Calu3 (cell line): ENCODE data around the gene MRM3. TPM values are rescaled to one million over a fixed set of nuclear protein-coding genes. Genes with fewer than 3 reads are reported as not detected.

Experiments
- BruUV-seq: library from RNA; stranded (reverse); fragments of 400-500 nt; replicated peaks from 2 replicates; lab custom pipeline; 2021; lab: Mats Ljungman, UMichigan
- CTCF ChIA-PET: fragments of 300-600 bp; sonication (Branson Sonifier 250); formaldehyde crosslinking; loops from one replicate; lab custom pipeline; 2022; ENCODE audit warnings: antibody characterized with exemption; lab: Charles Lee
- DNase-seq: peaks from one replicate; pipeline ENCODE4 v3.0.0; 2022
- H3K27ac Mint-ChIP-seq: one replicate; pipeline ENCODE4 v1.8.0; 2022; ENCODE audit warnings: mixed read lengths; ENCODE audit not compliant: unreplicated experiment
- H3K27me3 Mint-ChIP-seq: one replicate; pipeline ENCODE4 v1.8.0; 2022; ENCODE audit warnings: mixed read lengths; ENCODE audit not compliant: unreplicated experiment
- H3K36me3 Mint-ChIP-seq: one replicate; pipeline ENCODE4 v1.8.0; 2022; ENCODE audit warnings: mild to moderate bottlenecking, moderate library complexity, mixed read lengths; ENCODE audit not compliant: insufficient read depth, unreplicated experiment
- H3K4me1 Mint-ChIP-seq: one replicate; pipeline ENCODE4 v1.8.0; 2022; ENCODE audit warnings: mild to moderate bottlenecking, low read depth, mixed read lengths; ENCODE audit not compliant: unreplicated experiment
- H3K4me3 Mint-ChIP-seq: one replicate; pipeline ENCODE4 v1.8.0; 2022; ENCODE audit warnings: mild to moderate bottlenecking, low read depth, moderate library complexity, mixed read lengths; ENCODE audit not compliant: unreplicated experiment
- H3K9me3 Mint-ChIP-seq: one replicate; pipeline ENCODE4 v1.8.0; 2022; ENCODE audit warnings: low read depth, mixed read lengths; ENCODE audit not compliant: unreplicated experiment
- intact Hi-C: fragments of 100-400 bp; cut with micrococcal nuclease; formaldehyde crosslinking; loops from one replicate; pipeline ENCODE4 v1.10.0; 2022; ENCODE audit not compliant: unreplicated experiment
- total RNA-seq: library from RNA; stranded (reverse); gene quantifications from 2 replicates; pipeline ENCODE4 v1.2.3, GENCODE V29; 2022
- TF ChIP-seq, protein P1 (sequence below): fragments of 200-600 bp; IDR thresholded peaks from one replicate; pipeline ENCODE4 v1.8.0; 2022; ENCODE audit warnings: antibody characterized with exemption; ENCODE audit not compliant: unreplicated experiment

The MRM3 gene
- total RNA-seq, 1 experiment from 2014 or later = 15.0 TPM

- CTCF ChIA-PET = no interaction called here
- H3K36me3 Mint-ChIP-seq = no peaks in the 10 kb centered on the region
- no peaks in the 10 kb centered on the region for H3K4me1 Mint-ChIP-seq
Observed at GRCh38 chr17:836151-836550, 54.0 kb downstream of the MRM3 start.

GRCh38 chr17:838486-838885 lies 56.3 kb downstream of the MRM3 start:
- CTCF ChIA-PET = no interaction called here
- TF ChIP-seq, protein P1, sequence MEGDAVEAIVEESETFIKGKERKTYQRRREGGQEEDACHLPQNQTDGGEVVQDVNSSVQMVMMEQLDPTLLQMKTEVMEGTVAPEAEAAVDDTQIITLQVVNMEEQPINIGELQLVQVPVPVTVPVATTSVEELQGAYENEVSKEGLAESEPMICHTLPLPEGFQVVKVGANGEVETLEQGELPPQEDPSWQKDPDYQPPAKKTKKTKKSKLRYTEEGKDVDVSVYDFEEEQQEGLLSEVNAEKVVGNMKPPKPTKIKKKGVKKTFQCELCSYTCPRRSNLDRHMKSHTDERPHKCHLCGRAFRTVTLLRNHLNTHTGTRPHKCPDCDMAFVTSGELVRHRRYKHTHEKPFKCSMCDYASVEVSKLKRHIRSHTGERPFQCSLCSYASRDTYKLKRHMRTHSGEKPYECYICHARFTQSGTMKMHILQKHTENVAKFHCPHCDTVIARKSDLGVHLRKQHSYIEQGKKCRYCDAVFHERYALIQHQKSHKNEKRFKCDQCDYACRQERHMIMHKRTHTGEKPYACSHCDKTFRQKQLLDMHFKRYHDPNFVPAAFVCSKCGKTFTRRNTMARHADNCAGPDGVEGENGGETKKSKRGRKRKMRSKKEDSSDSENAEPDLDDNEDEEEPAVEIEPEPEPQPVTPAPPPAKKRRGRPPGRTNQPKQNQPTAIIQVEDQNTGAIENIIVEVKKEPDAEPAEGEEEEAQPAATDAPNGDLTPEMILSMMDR = no peak
- BruUV-seq = no TSS peak
- intact Hi-C loops = no loop called here
- H3K4me3 Mint-ChIP-seq = no peak overlapping the region
- no peaks in the 10 kb centered on the region for H3K4me1 Mint-ChIP-seq
- DNase-seq = no peak
- no peak overlapping the region for H3K27ac Mint-ChIP-seq
- no peaks in the 10 kb centered on the region for H3K9me3 Mint-ChIP-seq
- peaks cover 11% of the 10 kb centered on the region for H3K27me3 Mint-ChIP-seq
- H3K36me3 Mint-ChIP-seq = no peaks in the 10 kb centered on the region

More at GRCh38 chr17:836151-836550, 54.0 kb downstream of the MRM3 start:
- no peak for DNase-seq
- Mint-ChIP-seq H3K27me3 (peaks cover 11% of the 10 kb centered on the region), H3K4me3 (no peak overlapping the region), H3K27ac (no peak overlapping the region), H3K9me3 (no peaks in the 10 kb centered on the region)
- TF ChIP-seq, protein P1 = no peak
- BruUV-seq = no TSS peak
- intact Hi-C loops = no loop called here

DNA sequence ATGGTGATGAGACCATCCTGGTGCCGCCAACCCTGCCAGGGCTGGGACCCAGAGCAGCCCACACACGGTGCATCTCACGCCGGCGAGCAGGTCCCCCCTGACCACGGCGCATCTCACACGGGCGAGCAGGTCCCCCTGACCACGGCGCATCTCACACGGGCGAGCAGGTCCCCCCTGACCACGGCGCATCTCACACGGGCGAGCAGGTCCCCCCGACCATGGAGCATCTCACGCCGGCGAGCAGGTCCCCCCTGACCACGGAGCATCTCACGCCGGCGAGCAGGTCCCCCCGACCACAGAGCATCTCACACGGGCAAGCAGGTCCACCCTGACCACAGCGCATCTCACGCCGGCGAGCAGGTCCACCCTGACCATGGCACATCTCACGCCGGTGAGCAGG lies 59.2 kb downstream of the MRM3 start:
- TF ChIP-seq, protein P1 = no peak
- H3K4me1 Mint-ChIP-seq = no peaks in the 10 kb centered on the region
- H3K27ac Mint-ChIP-seq = no peak overlapping the region
- H3K9me3 Mint-ChIP-seq = no peaks in the 10 kb centered on the region
- no peak overlapping the region for H3K4me3 Mint-ChIP-seq
- no peaks in the 10 kb centered on the region for H3K36me3 Mint-ChIP-seq
- intact Hi-C loops = no loop called here
- DNase-seq = no peak
- no TSS peak for BruUV-seq
- H3K27me3 Mint-ChIP-seq = peaks cover 21% of the 10 kb centered on the region
- CTCF ChIA-PET = no interaction called here

Other genes starting within 250 kb of the MRM3 start
- gene VPS53, start 67.5 kb upstream of the MRM3 start, total RNA-seq = 63.8 and 65.7 TPM in 2 replicates
- gene TLCD3A, start 49.8 kb upstream of the MRM3 start, total RNA-seq = 18.4 and 20.3 TPM in 2 replicates
- gene GEMIN4, start 30.1 kb upstream of the MRM3 start, total RNA-seq = 30.6 and 31.0 TPM in 2 replicates
- 56.9 and 65.7 TPM in 2 replicates for gene GLOD4, start 73 bp upstream of the MRM3 start, total RNA-seq
- 1.8 and 2.3 TPM in 2 replicates for gene NXN, start 197.4 kb downstream of the MRM3 start, total RNA-seq
- 7.2 and 7.7 TPM in 2 replicates for gene TIMM22, start 214.8 kb downstream of the MRM3 start, total RNA-seq